ENCODE results near the gene CFDP1. TPM values are rescaled to one million over a fixed set of nuclear protein-coding genes. Genes with fewer than 3 reads are reported as not detected.
A peak's percentile ranks its signal among the peaks of the same experiment; 100 is the strongest.

The CFDP1 gene
- total RNA-seq, 2 donors from 2014 or later, result 47.5 to 49.7 TPM

GRCh38 chr16:75371171-75371570 lies 62.1 kb downstream of the CFDP1 start:
- DNase-seq (ENCODE audit: low spot score in 2 of 2) (no peak), ATAC-seq (no peak)
- Mint-ChIP-seq H3K9me3 (no peaks in the 10 kb centered on the region), H3K36me3 (peaks cover 6 to 10% of the 10 kb centered on the region in 2 donors), H3K27ac (no peak overlapping the region)

GRCh38 chr16:75364286-75364791 lies 69.0 kb downstream of the CFDP1 start:
- H3K36me3 Mint-ChIP-seq, result peaks cover 4 to 7% of the 10 kb centered on the region in 2 donors
- ATAC-seq (no peak), DNase-seq (ENCODE audit: low spot score in 2 of 2) (no peak)

DNA sequence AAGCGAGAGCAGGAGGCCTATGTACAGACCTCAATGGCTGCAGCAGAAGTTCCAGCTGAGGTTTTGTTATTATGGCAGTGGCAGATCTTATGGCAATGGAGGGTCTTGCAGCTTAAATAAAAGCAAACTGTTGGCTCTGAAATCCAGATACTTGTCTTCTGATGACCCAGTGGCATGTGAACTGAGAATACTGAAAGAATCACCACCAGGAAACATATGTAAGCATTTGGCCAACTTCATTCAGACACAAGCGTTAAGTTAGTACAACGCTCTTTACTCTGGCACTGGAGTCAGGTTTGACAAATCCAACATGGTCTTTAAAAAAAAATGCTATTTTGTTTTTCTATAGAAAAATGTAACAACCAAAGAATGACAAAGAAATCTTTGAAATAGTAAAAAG lies 70.5 kb downstream of the CFDP1 start:
- no peak for ATAC-seq
- Mint-ChIP-seq H3K9me3 (no peaks in the 10 kb centered on the region), H3K36me3 (peaks cover 4 to 7% of the 10 kb centered on the region in 2 donors), H3K27ac (no peak overlapping the region)
- DNase-seq (ENCODE audit: low spot score in 2 of 2), result no peak

More at GRCh38 chr16:75364286-75364791, 69.0 kb downstream of the CFDP1 start:
- no peak overlapping the region for H3K27ac Mint-ChIP-seq
- no peaks in the 10 kb centered on the region for H3K9me3 Mint-ChIP-seq

DNA sequence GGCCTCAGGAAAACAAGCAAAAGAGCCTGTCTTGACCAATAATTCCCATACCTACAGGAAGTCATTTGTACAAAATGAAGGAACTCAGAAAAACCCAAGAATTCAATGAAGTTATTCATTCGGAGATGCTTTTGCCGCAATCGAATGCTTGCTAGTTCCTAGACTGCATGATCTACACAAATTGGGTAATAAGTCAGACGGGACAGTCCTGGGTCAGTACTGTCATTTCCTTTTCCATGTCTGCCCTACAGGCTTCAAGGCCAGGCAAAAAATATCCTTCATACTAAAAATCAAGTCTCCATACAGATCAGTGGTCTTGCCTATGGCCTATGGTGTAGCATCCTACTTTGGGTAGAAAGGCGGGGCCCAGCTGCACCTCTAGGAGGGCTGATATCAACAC lies 71.4 kb downstream of the CFDP1 start:
- Mint-ChIP-seq H3K27ac (no peak overlapping the region), H3K9me3 (no peaks in the 10 kb centered on the region), H3K36me3 (peaks cover 4 to 12% of the 10 kb centered on the region in 2 donors)
- DNase-seq (ENCODE audit: low spot score in 2 of 2) (no peak), ATAC-seq (no peak)

DNA sequence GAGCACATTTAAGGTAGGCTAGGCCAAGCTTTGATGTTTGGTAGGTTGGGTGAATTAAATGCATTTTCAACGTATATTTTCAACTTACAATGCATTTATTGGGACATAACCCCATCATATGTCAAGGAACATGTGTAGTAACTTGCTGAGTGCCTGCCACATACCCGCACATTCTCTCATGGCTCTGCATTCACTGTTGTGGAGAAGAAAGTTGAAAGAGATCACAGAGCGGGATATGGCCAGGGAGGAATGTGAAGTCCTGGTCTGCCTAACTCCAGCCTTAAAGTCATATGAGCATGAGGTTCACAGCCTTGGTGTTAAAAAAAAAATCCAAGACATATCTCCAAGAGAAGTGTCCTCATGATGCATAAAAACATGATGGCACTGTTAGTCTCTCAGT lies 79.1 kb downstream of the CFDP1 start:
- DNase-seq (ENCODE audit: low spot score in 2 of 2) (no peak), ATAC-seq (no peak)
- Mint-ChIP-seq H3K36me3 (peaks cover 0 to 6% of the 10 kb centered on the region in 2 donors), H3K27ac (no peak overlapping the region), H3K9me3 (no peaks in the 10 kb centered on the region)

DNA sequence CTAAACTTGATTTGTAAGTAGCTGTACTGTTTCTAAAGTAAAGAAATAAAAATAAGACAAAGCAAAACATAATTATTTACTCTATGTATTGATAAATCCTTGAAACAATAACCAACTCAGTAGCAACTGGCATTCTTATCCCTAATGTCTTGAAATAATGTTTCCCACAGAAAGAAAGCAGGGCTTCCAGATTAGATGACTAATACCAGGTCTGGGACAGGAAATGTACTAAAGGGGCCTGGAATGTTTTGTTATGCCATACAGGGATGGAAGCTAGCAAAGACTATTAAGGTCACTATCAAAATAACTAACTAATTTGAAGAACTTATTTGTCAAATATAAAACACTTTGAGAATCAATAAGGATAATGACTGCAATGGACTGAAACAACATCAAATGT lies 82.1 kb downstream of the CFDP1 start:
- no peaks in the 10 kb centered on the region for H3K9me3 Mint-ChIP-seq
- no peaks in the 10 kb centered on the region for H3K36me3 Mint-ChIP-seq
- H3K27ac Mint-ChIP-seq, result no peak overlapping the region
- ATAC-seq, result no peak
- DNase-seq (ENCODE audit: low spot score in 2 of 2), result no peak

DNA sequence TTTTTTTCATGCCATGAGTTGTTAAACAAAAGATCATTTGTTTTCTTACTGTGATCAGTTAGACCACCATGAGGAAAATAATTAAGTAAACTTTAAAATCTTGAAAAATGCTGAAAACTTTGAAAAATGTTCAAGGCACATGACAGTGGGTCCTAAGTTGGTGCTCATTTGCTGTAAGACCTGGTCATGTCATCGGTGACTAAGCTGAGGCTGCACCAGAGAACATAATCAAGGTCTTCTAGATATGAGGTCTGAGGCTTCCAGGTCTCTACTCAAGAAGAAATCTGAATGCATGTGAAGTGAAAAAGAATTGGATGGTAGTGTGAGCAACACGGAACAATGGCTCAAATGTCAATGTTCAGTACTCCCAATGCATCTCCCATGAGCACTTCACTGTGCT lies 87.6 kb downstream of the CFDP1 start:
- ATAC-seq, result no peak
- peaks cover 0 to 5% of the 10 kb centered on the region in 2 donors for H3K36me3 Mint-ChIP-seq
- DNase-seq (ENCODE audit: low spot score in 2 of 2), result no peak
- no peak overlapping the region for H3K27ac Mint-ChIP-seq
- H3K9me3 Mint-ChIP-seq, result no peaks in the 10 kb centered on the region

GRCh38 chr16:75343941-75344340 lies 89.4 kb downstream of the CFDP1 start:
- Mint-ChIP-seq H3K9me3 (no peaks in the 10 kb centered on the region), H3K27ac (no peak overlapping the region), H3K36me3 (peaks cover 0 to 5% of the 10 kb centered on the region in 2 donors)
- DNase-seq (ENCODE audit: low spot score in 2 of 2) (no peak), ATAC-seq (no peak)

DNA sequence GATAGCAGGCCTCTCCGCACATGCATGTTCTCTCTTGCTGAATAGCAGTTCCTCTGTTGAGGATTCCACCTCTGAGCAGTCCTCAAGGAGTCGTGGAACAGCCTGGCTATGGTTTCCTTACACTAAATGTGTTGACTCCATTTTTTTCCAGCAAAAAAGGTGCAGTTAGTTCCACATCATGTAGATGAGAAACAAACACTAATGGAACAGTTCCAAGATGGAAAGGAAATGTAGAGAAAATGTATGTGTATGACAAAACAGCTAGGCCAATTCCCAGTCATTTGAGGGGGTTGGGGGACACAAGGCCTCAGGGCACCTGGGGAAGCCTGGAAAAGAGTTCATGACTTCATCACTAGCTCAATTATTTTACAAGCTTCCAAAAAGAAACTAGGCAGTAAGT lies 90.0 kb downstream of the CFDP1 start:
- no peak for ATAC-seq
- DNase-seq (ENCODE audit: low spot score in 2 of 2), result no peak
- H3K9me3 Mint-ChIP-seq, result no peaks in the 10 kb centered on the region
- peaks cover 0 to 5% of the 10 kb centered on the region in 2 donors for H3K36me3 Mint-ChIP-seq
- H3K27ac Mint-ChIP-seq, result no peak overlapping the region

GRCh38 chr16:75342308-75342811 lies 90.9 kb downstream of the CFDP1 start:
- no peaks in the 10 kb centered on the region for H3K9me3 Mint-ChIP-seq
- H3K27ac Mint-ChIP-seq, result no peak overlapping the region
- no peak for ATAC-seq
- peaks cover 0 to 5% of the 10 kb centered on the region in 2 donors for H3K36me3 Mint-ChIP-seq
- DNase-seq (ENCODE audit: low spot score in 2 of 2), result no peak

GRCh38 chr16:75341564-75342307 lies 91.6 kb downstream of the CFDP1 start:
- H3K36me3 Mint-ChIP-seq, result peaks cover 0 to 5% of the 10 kb centered on the region in 2 donors
- DNase-seq (ENCODE audit: low spot score in 2 of 2) (no peak), ATAC-seq (no peak)
- no peak overlapping the region for H3K27ac Mint-ChIP-seq
- no peaks in the 10 kb centered on the region for H3K9me3 Mint-ChIP-seq

DNA sequence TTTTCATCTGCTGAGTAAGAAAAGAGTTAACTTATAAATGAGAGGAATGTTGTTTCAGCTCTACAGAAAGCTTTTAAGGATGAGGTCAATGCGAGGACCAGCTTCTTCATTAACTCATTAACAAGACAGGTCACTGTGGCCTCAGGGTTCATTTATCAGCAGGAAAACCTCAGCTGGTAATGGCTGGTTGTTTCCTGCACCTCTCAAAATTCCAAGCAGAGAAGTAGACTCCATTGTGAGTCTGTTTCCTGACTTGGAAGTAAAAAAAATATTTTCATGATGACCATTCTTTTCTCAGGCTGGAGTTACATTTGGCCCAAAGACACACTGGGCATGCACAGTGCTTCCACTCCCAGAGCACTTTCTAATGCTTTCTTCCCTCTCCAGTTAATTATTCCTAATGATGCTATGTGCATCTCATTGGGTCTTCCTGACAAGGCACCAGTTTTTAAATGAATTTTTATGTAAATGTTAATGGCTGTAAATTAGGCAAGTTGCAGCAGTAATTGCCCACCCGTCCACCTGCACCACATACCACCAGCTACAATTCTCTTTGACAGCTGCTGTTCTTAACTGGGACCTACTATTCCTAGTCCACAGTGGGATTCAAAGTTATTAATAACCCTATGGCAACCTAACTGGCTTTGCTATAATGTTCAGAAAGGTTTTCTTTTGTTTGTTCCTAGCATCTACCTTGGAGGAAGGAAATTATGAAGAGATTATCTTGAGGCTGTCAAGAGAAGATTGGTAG lies 92.4 kb downstream of the CFDP1 start:
- H3K36me3 Mint-ChIP-seq, result peaks cover 0 to 3% of the 10 kb centered on the region in 2 donors

GRCh38 chr16:75337430-75337829 lies 95.9 kb downstream of the CFDP1 start:
- H3K9me3 Mint-ChIP-seq, result no peaks in the 10 kb centered on the region
- no peak for DNase-seq (ENCODE audit: low spot score in 2 of 2)
- no peaks in the 10 kb centered on the region for H3K36me3 Mint-ChIP-seq
- H3K27ac Mint-ChIP-seq, result no peak overlapping the region
- ATAC-seq, result no peak

More for the DNA sequence above, 92.4 kb downstream of the CFDP1 start:
- no peak for DNase-seq (ENCODE audit: low spot score in 2 of 2)
- no peak for ATAC-seq
- no peak overlapping the region for H3K27ac Mint-ChIP-seq
- H3K9me3 Mint-ChIP-seq, result no peaks in the 10 kb centered on the region

GRCh38 chr16:75336521-75336920 lies 96.8 kb downstream of the CFDP1 start:
- Mint-ChIP-seq H3K27ac (no peak overlapping the region), H3K9me3 (no peaks in the 10 kb centered on the region), H3K36me3 (no peaks in the 10 kb centered on the region)
- no peak for ATAC-seq
- DNase-seq (ENCODE audit: low spot score in 2 of 2), result no peak

DNA sequence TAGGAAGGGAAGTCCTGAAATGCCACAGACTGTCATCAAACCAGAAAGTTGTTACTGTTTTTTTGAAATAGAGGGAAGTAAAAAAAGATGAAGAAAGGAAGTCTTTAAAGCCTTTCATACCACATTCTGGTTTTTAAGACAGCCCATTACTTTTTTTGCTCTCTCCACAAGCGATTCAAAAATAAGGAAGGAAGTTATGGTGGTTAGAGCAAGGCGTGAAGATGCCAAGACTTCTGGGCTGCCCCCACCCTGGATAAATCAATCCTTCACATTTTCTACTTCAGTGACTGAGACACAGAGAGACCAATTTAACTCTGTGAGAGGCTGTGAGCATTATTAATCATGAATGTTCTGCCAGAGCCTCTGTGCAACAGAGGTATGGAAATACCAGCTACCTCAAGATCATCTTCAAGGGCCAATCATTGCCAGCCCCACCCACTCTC lies 99.6 kb downstream of the CFDP1 start:
- no peaks in the 10 kb centered on the region for H3K9me3 Mint-ChIP-seq
- peak in 1 of 2 donors; percentile 28 for ATAC-seq
- DNase-seq (ENCODE audit: low spot score in 2 of 2), result no peak
- H3K27ac Mint-ChIP-seq, result no peak overlapping the region
- no peaks in the 10 kb centered on the region for H3K36me3 Mint-ChIP-seq

- H3K9me3 Mint-ChIP-seq, result no peaks in the 10 kb centered on the region
- DNase-seq (ENCODE audit: low spot score in 2 of 2) (no peak), ATAC-seq (no peak)
- H3K27ac Mint-ChIP-seq, result no peak overlapping the region
- H3K36me3 Mint-ChIP-seq, result peaks cover 0 to 7% of the 10 kb centered on the region in 2 donors
Measured at GRCh38 chr16:75329943-75330342, 103.4 kb downstream of the CFDP1 start.

GRCh38 chr16:75326333-75326732 lies 107.0 kb downstream of the CFDP1 start:
- Mint-ChIP-seq H3K36me3 (peaks cover 0 to 7% of the 10 kb centered on the region in 2 donors), H3K27ac (peak overlapping the region in 1 of 2 donors; percentile 26), H3K9me3 (no peaks in the 10 kb centered on the region)
- ATAC-seq, result no peak
- no peak for DNase-seq (ENCODE audit: low spot score in 2 of 2)
